D721Med (cell line): ENCODE data around the gene WSB1.

Experiments
- DNase-seq: peaks from one replicate; pipeline ENCODE4 v3.0.0; 2011; ENCODE audit warnings: low spot score; ENCODE audit not compliant: insufficient read length
- FAIRE-seq: peaks from 2 replicates; lab custom pipeline; 2011; peaks lifted over from hg19 to GRCh38; lab: Jason Lieb, UNC
- TF ChIP-seq, protein P1 (sequence below): IDR thresholded peaks from 2 replicates; pipeline ENCODE4 v1.5.1; 2012; ENCODE audit warnings: mild to moderate bottlenecking, control low read depth; ENCODE audit not compliant: insufficient read depth; ENCODE audit errors: missing control alignments

WSB1 gene

DNA sequence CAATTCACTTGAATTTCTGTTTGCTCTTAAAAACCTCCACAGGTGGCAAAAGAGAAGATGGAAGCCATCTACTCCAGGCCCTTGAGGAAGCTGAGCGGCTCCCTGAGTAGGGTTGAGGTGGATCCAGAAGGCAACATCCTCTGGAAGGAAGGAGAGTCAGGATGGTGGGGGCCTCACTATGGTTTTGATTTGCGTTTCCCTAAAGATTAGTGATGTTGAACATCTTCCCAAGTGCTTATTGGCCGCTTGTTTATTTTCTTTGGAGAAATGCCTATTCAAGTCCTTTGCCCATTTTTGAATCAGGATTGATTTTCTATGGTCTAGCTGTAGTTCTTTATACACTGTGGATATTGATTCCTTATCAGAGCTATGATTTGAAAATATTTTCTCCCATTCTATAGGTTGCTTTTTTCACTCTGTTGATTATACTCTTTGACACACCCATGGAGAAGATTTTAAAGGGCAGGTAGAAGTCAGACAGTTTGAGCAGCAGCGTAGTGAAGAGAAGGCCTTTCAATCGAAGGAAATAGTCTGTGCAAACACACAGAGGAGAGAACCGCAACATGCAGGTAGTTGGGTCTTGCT, 58.6 kb downstream of the WSB1 start:
- no peak for DNase-seq
- TF ChIP-seq, protein P1, sequence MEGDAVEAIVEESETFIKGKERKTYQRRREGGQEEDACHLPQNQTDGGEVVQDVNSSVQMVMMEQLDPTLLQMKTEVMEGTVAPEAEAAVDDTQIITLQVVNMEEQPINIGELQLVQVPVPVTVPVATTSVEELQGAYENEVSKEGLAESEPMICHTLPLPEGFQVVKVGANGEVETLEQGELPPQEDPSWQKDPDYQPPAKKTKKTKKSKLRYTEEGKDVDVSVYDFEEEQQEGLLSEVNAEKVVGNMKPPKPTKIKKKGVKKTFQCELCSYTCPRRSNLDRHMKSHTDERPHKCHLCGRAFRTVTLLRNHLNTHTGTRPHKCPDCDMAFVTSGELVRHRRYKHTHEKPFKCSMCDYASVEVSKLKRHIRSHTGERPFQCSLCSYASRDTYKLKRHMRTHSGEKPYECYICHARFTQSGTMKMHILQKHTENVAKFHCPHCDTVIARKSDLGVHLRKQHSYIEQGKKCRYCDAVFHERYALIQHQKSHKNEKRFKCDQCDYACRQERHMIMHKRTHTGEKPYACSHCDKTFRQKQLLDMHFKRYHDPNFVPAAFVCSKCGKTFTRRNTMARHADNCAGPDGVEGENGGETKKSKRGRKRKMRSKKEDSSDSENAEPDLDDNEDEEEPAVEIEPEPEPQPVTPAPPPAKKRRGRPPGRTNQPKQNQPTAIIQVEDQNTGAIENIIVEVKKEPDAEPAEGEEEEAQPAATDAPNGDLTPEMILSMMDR = no peak
- FAIRE-seq = no peak

DNA sequence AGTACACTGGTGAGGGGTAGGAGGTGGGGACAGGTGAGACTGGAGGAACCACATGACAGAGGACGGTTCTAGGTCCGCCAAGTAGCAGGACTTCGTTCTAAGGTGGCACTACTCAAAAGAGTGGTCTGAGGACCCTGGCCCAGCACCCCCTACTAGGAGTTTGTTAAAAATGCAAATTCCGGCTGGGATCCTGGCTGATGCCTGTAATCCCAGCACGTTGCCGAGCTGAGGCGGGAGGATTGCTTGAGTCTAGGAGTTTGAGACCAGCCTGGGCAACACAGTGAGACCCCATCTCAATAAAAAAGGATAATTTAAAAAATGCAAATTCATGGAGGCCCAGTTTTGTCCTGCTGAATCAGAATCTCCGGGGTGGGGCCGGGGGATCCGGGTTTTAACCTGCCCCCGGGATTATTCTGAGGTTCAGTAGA, 59.1 kb downstream of the WSB1 start:
- no peak for FAIRE-seq
- no peak for DNase-seq
- TF ChIP-seq, protein P1 = no peak

DNA sequence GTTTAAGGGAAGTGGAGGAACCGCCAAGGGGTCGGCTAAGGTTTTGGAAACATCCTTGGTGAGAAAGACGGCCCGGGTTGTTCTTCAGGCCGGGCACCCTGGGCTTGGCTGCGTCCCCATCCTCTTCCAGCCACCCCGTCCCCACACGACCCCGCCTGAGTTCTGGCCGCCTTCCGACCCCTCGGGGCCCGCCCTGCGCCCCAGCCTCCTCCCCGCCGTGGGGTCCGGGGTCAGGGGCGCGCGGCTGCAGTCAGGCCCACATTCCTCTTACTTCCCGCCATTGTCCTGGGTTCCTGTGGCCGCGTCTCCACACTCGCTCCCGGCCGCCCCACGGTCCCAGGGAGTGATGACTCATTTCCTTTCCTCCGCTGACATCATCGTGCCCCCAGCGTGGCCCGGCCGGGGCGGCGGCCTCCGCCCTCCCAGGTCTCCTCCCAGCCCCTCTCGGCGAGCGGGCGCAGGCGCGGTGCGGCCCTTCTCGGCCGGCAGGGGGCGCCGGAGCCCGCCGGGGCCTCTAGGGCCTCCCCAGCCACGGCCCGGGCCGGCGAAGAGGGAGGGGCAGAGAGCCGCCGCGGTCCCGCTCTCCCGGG, 59.6 kb downstream of the WSB1 start:
- FAIRE-seq = no peak
- DNase-seq = peak; percentile 91
- TF ChIP-seq, protein P1 = peak; percentile 78

DNA sequence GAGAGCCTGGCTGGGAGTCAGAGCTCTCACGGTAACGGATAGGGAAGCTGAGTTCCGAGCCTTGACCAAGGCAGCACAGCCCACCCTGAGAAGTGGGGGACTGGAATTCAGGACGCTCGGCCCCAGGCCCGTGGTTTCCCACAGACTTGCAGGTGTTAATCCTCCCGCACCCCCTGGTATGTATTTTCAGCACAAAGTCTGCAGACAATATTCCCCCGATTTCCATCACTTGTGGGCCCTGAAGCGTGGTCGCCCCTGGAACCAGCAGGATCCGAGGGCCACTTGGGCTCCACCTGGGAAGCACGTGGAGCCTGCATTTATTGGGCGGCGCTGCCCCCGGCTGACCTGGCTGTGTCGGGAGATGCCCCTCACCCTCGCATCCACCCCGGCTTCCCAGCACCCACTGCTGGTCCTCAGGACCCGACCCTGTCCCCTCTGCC, 60.2 kb downstream of the WSB1 start:
- TF ChIP-seq, protein P1 = no peak
- FAIRE-seq = no peak
- no peak for DNase-seq

DNA sequence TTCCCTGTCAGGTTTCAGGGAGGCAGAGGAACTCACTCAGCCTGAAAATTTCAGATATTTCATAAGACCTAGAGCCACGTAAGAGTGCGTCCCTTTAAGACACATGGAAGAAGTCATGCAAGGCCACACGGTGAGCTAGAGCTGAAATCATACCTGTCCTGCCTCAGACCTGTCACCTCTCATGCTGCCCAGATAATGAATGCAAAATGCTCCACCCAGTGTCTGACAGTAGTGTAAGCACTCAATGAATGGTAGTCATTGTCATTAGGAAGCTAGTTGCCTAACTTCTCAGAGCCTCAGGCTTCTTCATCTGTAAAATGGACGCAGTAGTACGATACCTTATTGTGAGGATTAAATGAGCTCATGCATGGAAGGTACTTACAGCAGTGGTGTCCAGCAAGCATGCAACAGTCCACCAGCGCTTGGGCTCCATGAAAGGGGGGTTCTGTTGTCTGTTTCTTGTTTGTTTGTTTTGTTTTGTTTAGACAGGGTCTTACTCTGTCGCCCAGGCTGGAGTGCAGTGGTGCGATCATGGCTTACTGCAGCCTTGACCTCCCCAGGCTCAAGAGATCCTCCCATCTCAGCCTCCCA, 60.7 kb downstream of the WSB1 start:
- no peak for FAIRE-seq
- DNase-seq = no peak
- TF ChIP-seq, protein P1 = peak; percentile 5

DNA sequence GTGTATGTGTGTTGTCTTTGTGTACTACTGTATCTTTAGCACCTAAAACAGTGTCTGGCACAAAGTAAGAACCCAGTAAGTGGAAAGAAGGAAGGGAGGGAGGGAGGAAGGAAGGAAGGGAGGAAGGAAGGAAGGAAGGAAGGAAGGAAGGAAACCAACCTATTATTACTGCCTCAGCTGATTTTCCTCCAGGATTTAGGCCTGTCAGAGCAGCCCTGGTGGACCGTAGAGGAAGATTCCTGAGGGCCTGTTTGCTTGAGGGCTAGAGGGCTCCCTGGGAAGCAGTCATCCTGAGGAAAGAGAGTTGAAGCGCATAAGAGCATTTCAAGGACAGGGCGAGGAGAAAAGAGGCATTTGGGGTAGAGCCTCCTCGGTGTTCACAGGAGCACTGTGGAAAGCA, 61.5 kb downstream of the WSB1 start:
- no peak for FAIRE-seq
- TF ChIP-seq, protein P1 = no peak
- no peak for DNase-seq
